HepG2 (cell line): ENCODE results near the gene ETFDH. TPM values are rescaled to one million over a fixed set of nuclear protein-coding genes. Genes with fewer than 3 reads are reported as not detected.

Experiments used
- AGO2 ChIP-seq: fragments of 200-400 bp; formaldehyde crosslinking; optimal IDR thresholded peaks from 2 replicates; pipeline ENCODE3; 2017; ENCODE audit warnings: mild to moderate bottlenecking, low read depth, low read length, moderate library complexity
- CBX1 ChIP-seq: IDR thresholded peaks from one replicate; pipeline ENCODE4 v1.6.1; 2016; ENCODE audit warnings: antibody characterized with exemption, low read depth
- HES4 ChIP-seq: sonication (generic); formaldehyde crosslinking; IDR thresholded peaks from 2 replicates; pipeline ENCODE4 v1.9.0; 2021; ENCODE audit warnings: mild to moderate bottlenecking, missing genetic modification reagents, borderline replicate concordance
- NPAS2 ChIP-seq: sonication (generic); formaldehyde crosslinking; IDR thresholded peaks from 2 replicates; pipeline ENCODE4 v1.8.0; 2022; ENCODE audit warnings: mild to moderate bottlenecking, missing genetic modification reagents, borderline replicate concordance
- NRL ChIP-seq: sonication (generic); formaldehyde crosslinking; IDR thresholded peaks from 2 replicates; pipeline ENCODE4 v1.5.0; 2020; ENCODE audit warnings: missing genetic modification reagents, mild to moderate bottlenecking, moderate library complexity, borderline replicate concordance
- SIN3B ChIP-seq: fragments of 150-350 bp; IDR thresholded peaks from 2 replicates; pipeline ENCODE4 v1.6.1; 2014; ENCODE audit warnings: low read length
- ZC3H13 ChIP-seq: sonication (generic); formaldehyde crosslinking; IDR thresholded peaks from 2 replicates; pipeline ENCODE4 v1.8.1; 2023; ENCODE audit warnings: mild to moderate bottlenecking, missing genetic modification reagents, moderate library complexity
- ZIK1 ChIP-seq: sonication (generic); formaldehyde crosslinking; IDR thresholded peaks from 2 replicates; pipeline ENCODE4 v1.5.0; 2020; ENCODE audit warnings: mild to moderate bottlenecking, low read depth, missing genetic modification reagents, borderline replicate concordance
- ZNF10 ChIP-seq: sonication (generic); formaldehyde crosslinking; IDR thresholded peaks from 2 replicates; pipeline ENCODE4 v1.4.0; 2020; ENCODE audit warnings: mild to moderate bottlenecking, low read depth, missing genetic modification reagents, borderline replicate concordance
- ZNF12 ChIP-seq: sonication (generic); formaldehyde crosslinking; IDR thresholded peaks from 2 replicates; pipeline ENCODE4 v1.5.0; 2020; ENCODE audit warnings: missing genetic modification reagents
- ZNF292 ChIP-seq: sonication (generic); formaldehyde crosslinking; IDR thresholded peaks from 2 replicates; pipeline ENCODE4 v1.8.1; 2022; ENCODE audit warnings: mild to moderate bottlenecking, low read depth, missing genetic modification reagents, borderline replicate concordance
- ZNF326 ChIP-seq: sonication (generic); formaldehyde crosslinking; IDR thresholded peaks from 2 replicates; pipeline ENCODE4 v1.4.0; 2020; ENCODE audit warnings: missing genetic modification reagents, borderline replicate concordance
- ZNF333 ChIP-seq: sonication (generic); formaldehyde crosslinking; IDR thresholded peaks from 2 replicates; pipeline ENCODE4 v1.4.0; 2020; ENCODE audit warnings: mild to moderate bottlenecking, missing genetic modification reagents, borderline replicate concordance
- polyA plus RNA-seq, 8 experiments: library from polyadenylated mRNA; depleted of rRNA in 3 of 8; stranded (reverse) in 7 of 8; unstranded in 1 of 8; fragments of >200 nt; fragmentation: Illumina TruSeq in 4 of 8; extraction: Trizol in 4 of 8; gene quantifications; 2 replicates each; pipeline versions ENCODE4 v1.2.1 to v1.2.3, GENCODE V29; 2011 to 2016; ENCODE audit warnings: low read depth in 4 of 8, missing spikeins in 1 of 8, mixed read lengths in 1 of 8; ENCODE audit not compliant: insufficient read depth in 1 of 8
- total RNA-seq, 5 experiments: library from RNA; depleted of rRNA; stranded (reverse); fragments of >200 nt; fragmentation: Illumina TruSeq; extraction: Trizol; gene quantifications; 2 replicates each; pipeline ENCODE4 v1.2.3, GENCODE V29; 2016; ENCODE audit warnings: low read depth in 1 of 5
- TF ChIP-seq, protein P1 (sequence below): sonication (generic); formaldehyde crosslinking; IDR thresholded peaks from 2 replicates; pipeline ENCODE4 v1.8.0; 2022; ENCODE audit warnings: mild to moderate bottlenecking, missing genetic modification reagents, moderate library complexity
- TF ChIP-seq, protein P2 (sequence below): sonication (generic); IDR thresholded peaks from 2 replicates; pipeline ENCODE4 v1.6.1; 2016; ENCODE audit warnings: low read depth, borderline replicate concordance
- TF ChIP-seq, protein P3 (sequence below): sonication (generic); formaldehyde crosslinking; IDR thresholded peaks from 2 replicates; pipeline ENCODE4 v1.4.0; 2020; ENCODE audit warnings: missing genetic modification reagents
- TF ChIP-seq, protein P4 (sequence below): sonication (generic); formaldehyde crosslinking; IDR thresholded peaks from 2 replicates; pipeline ENCODE4 v1.4.0; 2020; ENCODE audit warnings: missing genetic modification reagents, borderline replicate concordance

The ETFDH gene
- total and polyA plus RNA-seq, 2 of the 13 experiments (the other 11 are each of a cell fraction or from before 2014, with no cell fraction given): 14.7 to 17.8 TPM

DNA sequence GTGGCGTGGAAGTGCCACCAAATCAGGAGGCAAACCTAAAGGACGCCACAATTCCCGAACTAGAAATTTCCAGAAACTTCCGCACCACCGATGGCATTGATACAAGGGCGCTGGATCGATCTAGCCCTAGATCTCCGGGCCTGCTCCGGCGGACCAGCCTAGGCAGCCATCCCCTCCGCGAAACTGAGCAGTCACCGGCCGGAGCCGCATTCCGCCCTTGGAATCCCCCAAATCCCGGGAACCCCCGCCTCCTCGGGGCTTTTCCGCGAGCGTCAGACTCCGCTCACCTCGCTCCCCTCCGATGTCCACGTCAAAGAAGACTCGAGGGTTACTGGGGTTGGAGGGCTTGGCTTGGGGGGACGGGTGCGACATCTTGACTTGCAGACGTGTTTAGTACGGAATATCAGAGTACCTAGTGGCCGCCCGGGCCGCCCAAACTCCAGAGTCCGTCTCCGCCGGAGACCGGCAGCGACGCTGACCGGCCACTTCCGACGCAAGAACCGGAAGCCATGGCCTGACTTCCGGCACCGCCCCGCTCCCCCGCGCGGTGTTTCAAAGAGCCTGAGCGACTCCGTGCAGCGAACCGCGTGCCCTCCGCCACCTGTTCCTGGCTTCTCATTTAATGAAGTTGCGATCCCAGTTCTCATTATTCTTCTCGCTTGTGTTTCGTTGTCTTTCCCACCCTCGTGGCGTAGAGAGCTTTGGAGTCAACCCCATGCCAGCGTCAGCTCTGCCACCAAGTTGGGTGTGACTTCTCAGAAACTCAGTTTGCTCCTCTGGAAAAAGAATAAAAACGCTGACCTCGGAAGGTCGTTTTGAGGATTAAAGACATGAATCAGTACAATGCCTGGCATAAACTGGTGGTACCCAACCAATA lies 51.1 kb downstream of the ETFDH start, which contains the start of gene PPID (continued):
- TF ChIP-seq CBX1 (peak; percentile 74), AGO2 (peak; percentile 83), HES4 (CRISPR knock-in tag) (peak; percentile 84; the same call in 1 of the 2 replicates), ZIK1 (CRISPR knock-in tag) (no peak), NPAS2 (CRISPR knock-in tag) (no peak), ZNF292 (peak; percentile 80; the same call in 1 of the 2 replicates), ZNF12 (CRISPR knock-in tag) (peak; percentile 1; the same call in 1 of the 2 replicates), ZNF10 (CRISPR knock-in tag) (no peak), ZNF326 (CRISPR knock-in tag) (0 out of 2 replicates have a peak, but pooled peaks have one; percentile 42), ZNF333 (no peak), NRL (no peak), ZC3H13 (peak; percentile 55), SIN3B (peak; percentile 80)
- TF ChIP-seq, protein P1, sequence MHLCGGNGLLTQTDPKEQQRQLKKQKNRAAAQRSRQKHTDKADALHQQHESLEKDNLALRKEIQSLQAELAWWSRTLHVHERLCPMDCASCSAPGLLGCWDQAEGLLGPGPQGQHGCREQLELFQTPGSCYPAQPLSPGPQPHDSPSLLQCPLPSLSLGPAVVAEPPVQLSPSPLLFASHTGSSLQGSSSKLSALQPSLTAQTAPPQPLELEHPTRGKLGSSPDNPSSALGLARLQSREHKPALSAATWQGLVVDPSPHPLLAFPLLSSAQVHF (CRISPR knock-in tag): peak; percentile 52; the same call in 1 of the 2 replicates
- TF ChIP-seq, protein P2, sequence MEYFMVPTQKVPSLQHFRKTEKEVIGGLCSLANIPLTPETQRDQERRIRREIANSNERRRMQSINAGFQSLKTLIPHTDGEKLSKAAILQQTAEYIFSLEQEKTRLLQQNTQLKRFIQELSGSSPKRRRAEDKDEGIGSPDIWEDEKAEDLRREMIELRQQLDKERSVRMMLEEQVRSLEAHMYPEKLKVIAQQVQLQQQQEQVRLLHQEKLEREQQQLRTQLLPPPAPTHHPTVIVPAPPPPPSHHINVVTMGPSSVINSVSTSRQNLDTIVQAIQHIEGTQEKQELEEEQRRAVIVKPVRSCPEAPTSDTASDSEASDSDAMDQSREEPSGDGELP: peak; percentile 70; the same call in 1 of the 2 replicates
- TF ChIP-seq, protein P3, sequence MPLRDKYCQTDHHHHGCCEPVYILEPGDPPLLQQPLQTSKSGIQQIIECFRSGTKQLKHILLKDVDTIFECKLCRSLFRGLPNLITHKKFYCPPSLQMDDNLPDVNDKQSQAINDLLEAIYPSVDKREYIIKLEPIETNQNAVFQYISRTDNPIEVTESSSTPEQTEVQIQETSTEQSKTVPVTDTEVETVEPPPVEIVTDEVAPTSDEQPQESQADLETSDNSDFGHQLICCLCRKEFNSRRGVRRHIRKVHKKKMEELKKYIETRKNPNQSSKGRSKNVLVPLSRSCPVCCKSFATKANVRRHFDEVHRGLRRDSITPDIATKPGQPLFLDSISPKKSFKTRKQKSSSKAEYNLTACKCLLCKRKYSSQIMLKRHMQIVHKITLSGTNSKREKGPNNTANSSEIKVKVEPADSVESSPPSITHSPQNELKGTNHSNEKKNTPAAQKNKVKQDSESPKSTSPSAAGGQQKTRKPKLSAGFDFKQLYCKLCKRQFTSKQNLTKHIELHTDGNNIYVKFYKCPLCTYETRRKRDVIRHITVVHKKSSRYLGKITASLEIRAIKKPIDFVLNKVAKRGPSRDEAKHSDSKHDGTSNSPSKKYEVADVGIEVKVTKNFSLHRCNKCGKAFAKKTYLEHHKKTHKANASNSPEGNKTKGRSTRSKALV (CRISPR knock-in tag): peak; percentile 67; the same call in 1 of the 2 replicates
- TF ChIP-seq, protein P4, sequence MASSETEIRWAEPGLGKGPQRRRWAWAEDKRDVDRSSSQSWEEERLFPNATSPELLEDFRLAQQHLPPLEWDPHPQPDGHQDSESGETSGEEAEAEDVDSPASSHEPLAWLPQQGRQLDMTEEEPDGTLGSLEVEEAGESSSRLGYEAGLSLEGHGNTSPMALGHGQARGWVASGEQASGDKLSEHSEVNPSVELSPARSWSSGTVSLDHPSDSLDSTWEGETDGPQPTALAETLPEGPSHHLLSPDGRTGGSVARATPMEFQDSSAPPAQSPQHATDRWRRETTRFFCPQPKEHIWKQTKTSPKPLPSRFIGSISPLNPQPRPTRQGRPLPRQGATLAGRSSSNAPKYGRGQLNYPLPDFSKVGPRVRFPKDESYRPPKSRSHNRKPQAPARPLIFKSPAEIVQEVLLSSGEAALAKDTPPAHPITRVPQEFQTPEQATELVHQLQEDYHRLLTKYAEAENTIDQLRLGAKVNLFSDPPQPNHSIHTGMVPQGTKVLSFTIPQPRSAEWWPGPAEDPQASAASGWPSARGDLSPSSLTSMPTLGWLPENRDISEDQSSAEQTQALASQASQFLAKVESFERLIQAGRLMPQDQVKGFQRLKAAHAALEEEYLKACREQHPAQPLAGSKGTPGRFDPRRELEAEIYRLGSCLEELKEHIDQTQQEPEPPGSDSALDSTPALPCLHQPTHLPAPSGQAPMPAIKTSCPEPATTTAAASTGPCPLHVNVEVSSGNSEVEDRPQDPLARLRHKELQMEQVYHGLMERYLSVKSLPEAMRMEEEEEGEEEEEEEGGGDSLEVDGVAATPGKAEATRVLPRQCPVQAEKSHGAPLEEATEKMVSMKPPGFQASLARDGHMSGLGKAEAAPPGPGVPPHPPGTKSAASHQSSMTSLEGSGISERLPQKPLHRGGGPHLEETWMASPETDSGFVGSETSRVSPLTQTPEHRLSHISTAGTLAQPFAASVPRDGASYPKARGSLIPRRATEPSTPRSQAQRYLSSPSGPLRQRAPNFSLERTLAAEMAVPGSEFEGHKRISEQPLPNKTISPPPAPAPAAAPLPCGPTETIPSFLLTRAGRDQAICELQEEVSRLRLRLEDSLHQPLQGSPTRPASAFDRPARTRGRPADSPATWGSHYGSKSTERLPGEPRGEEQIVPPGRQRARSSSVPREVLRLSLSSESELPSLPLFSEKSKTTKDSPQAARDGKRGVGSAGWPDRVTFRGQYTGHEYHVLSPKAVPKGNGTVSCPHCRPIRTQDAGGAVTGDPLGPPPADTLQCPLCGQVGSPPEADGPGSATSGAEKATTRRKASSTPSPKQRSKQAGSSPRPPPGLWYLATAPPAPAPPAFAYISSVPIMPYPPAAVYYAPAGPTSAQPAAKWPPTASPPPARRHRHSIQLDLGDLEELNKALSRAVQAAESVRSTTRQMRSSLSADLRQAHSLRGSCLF (CRISPR knock-in tag): no peak
